GM12878 (cell line): ENCODE results near the gene GRIK2. TPM values are rescaled to one million over a fixed set of nuclear protein-coding genes. Genes with fewer than 3 reads are reported as not detected.

ENCODE experiments used
- ATAC-seq: fragments of 200-7000 bp; cut with Tn5 transposase; 3 replicates; pipeline ENCODE4 v1.9.1; 2020; ENCODE audit warnings: mild to moderate bottlenecking, moderate library complexity
- BruUV-seq: library from RNA; stranded (reverse); fragments of 400-500 nt; replicated peaks from 2 replicates; lab custom pipeline; 2021; lab: Mats Ljungman, UMichigan
- CTCF ChIA-PET: fragments of 300-600 bp; sonication (Branson Sonifier 250); formaldehyde crosslinking; extraction: SDS; loops from one replicate; lab custom pipeline; 2021; ENCODE audit warnings: inconsistent platforms; lab: Yijun Ruan, JAX
- POLR2A ChIA-PET: fragments of 350-600 bp; formaldehyde crosslinking; extraction: SDS; loops from one replicate; lab custom pipeline; 2021; ENCODE audit warnings: inconsistent platforms; lab: Charles Lee
- RAD21 ChIA-PET: fragments of 300-600 bp; sonication (Branson Sonifier 250); formaldehyde crosslinking; loops from one replicate; lab custom pipeline; 2023; ENCODE audit warnings: antibody characterized with exemption; ENCODE audit not compliant: unreplicated experiment; lab: Charles Lee
- SMC1A ChIA-PET: fragments of 300-600 bp; sonication (Branson Sonifier 250); formaldehyde crosslinking; loops from one replicate; lab custom pipeline; 2023; ENCODE audit not compliant: unreplicated experiment, uncharacterized antibody; lab: Charles Lee
- DNase-seq: peaks from one replicate; pipeline ENCODE4 v3.0.0-alpha.2; 2011; ENCODE audit warnings: low read depth, low spot score
- FAIRE-seq: peaks from 3 replicates; lab custom pipeline; 2011; peaks lifted over from hg19 to GRCh38; lab: Jason Lieb, UNC
- H2AFZ ChIP-seq: 2 replicates; pipeline ENCODE4 v1.6.0; 2011; ENCODE audit warnings: low read depth, low read length, control low read depth; ENCODE audit not compliant: control insufficient read depth
- H3K27ac ChIP-seq: 2 replicates; pipeline ENCODE4 v1.5.1; 2011; ENCODE audit warnings: control low read depth; ENCODE audit not compliant: control insufficient read depth, insufficient read depth
- H3K27me3 ChIP-seq, 2 experiments: replicated peaks in 1 of 2; 2 replicates each; pipeline versions ENCODE4 v1.6.0 to v1.6.1; 2011; ENCODE audit warnings: low read length in 1 of 2; ENCODE audit not compliant: control insufficient read depth in 2 of 2, insufficient read depth in 2 of 2
- H3K36me3 ChIP-seq, 2 experiments: 2 replicates each; pipeline ENCODE4 v1.5.1; 2011; ENCODE audit warnings: low read length in 1 of 2; ENCODE audit not compliant: control insufficient read depth in 2 of 2, insufficient read depth in 2 of 2
- H3K4me1 ChIP-seq: 2 replicates; pipeline ENCODE4 v1.6.1; 2011; ENCODE audit warnings: mild to moderate bottlenecking, low read length, moderate library complexity, mixed read lengths; ENCODE audit not compliant: control insufficient read depth, insufficient read depth
- H3K4me2 ChIP-seq: 2 replicates; pipeline ENCODE4 v1.6.0; 2011; ENCODE audit warnings: control low read depth; ENCODE audit not compliant: control insufficient read depth, insufficient read depth
- H3K4me3 ChIP-seq: fragments of 200-600 bp; sonication (generic); 2 replicates; pipeline ENCODE4 v1.5.1; 2016
- H3K79me2 ChIP-seq: 2 replicates; pipeline ENCODE4 v1.6.0; 2011; ENCODE audit warnings: low read length; ENCODE audit not compliant: control insufficient read depth, insufficient read depth
- H3K9ac ChIP-seq: 2 replicates; pipeline ENCODE4 v1.8.0; 2011; ENCODE audit warnings: low read length, control low read depth, mixed read lengths; ENCODE audit not compliant: control insufficient read depth, insufficient read depth
- H3K9me3 ChIP-seq: replicated peaks from 3 replicates; pipeline ENCODE4 v1.5.1; 2011; ENCODE audit warnings: mild to moderate bottlenecking, low read length; ENCODE audit not compliant: control insufficient read depth, insufficient read depth
- H4K20me1 ChIP-seq: 2 replicates; pipeline ENCODE4 v1.6.0; 2011; ENCODE audit not compliant: control insufficient read depth, insufficient read depth
- ATF2 ChIP-seq: IDR thresholded peaks from 2 replicates; pipeline ENCODE4 v1.6.1; 2012; ENCODE audit warnings: low read length, inconsistent platforms
- CUX1 ChIP-seq: IDR thresholded peaks from 2 replicates; pipeline ENCODE4 v1.6.1; 2012; ENCODE audit warnings: improper control_type of control experiment, low read depth, low read length; ENCODE audit not compliant: insufficient replicate concordance
- HDAC2 ChIP-seq: fragments of 200-600 bp; sonication (generic); IDR thresholded peaks from 2 replicates; pipeline ENCODE4 v1.6.1; 2017
- POLR2AphosphoS2 ChIP-seq: IDR thresholded peaks from 2 replicates; pipeline ENCODE4 v1.6.1; 2011; ENCODE audit warnings: low read depth, mild to moderate bottlenecking, low read length, improper control_type of control experiment, moderate library complexity
- RELA ChIP-seq: fragments of 450-650 bp; IDR thresholded peaks from 2 replicates; pipeline ENCODE4 v1.8.0; 2014; ENCODE audit warnings: borderline replicate concordance; ENCODE audit not compliant: partially characterized antibody
- YY1 ChIP-seq: IDR thresholded peaks from 2 replicates; pipeline ENCODE4 v1.6.1; 2011; ENCODE audit warnings: low read depth, mild to moderate bottlenecking, low read length
- ZBTB33 ChIP-seq: fragments of 450-650 bp; IDR thresholded peaks from 2 replicates; pipeline ENCODE4 v1.6.1; 2017; ENCODE audit warnings: mild to moderate bottlenecking
- ZBTB40 ChIP-seq: fragments of 450-650 bp; IDR thresholded peaks from 2 replicates; pipeline ENCODE4 v1.6.1; 2016; ENCODE audit warnings: mild to moderate bottlenecking, moderate library complexity, borderline replicate concordance
- WGBS: methylation state at CpG from one replicate; pipeline ENCODE4 v1.1.6; 2016; ENCODE audit warnings: low lambda C conversion rate; ENCODE audit not compliant: insufficient replicate concordance, insufficient coverage; ENCODE audit errors: missing lambda C conversion rate; 5-methylcytosine and 5-hydroxymethylcytosine counted together
- in situ Hi-C: fragments of 300-500 bp; cut with MboI; formaldehyde crosslinking; loops from 9 replicates; pipeline ENCODE4 v1.14.3; 2018; ENCODE audit warnings: mixed read lengths
- intact Hi-C: fragments of 100-400 bp; cut with micrococcal nuclease; formaldehyde crosslinking; loops from one replicate; pipeline ENCODE4 v1.14.2; 2022; ENCODE audit not compliant: unreplicated experiment
- polyA plus RNA-seq, 11 experiments: library from polyadenylated mRNA; depleted of rRNA in 4 of 11; unstranded in 6 of 11; stranded (reverse) in 5 of 11; fragments of >200 nt; fragmentation: Nextera tagmentation in 4 of 11; fragmentation: Illumina TruSeq in 1 of 11; extraction: Ambion mirVana in 4 of 11; extraction: Trizol in 1 of 11; gene quantifications; 1 replicate in 1 of 11; 2 replicates in 10 of 11; pipeline versions ENCODE4 v1.2.1 to v1.2.3, GENCODE V29; 2011 to 2016; ENCODE audit warnings: inconsistent platforms in 2 of 11, missing spikeins in 2 of 11, low read depth in 1 of 11
- total RNA-seq, 4 experiments: library from RNA; depleted of rRNA in 3 of 4; stranded (reverse); fragments of >200 nt in 3 of 4; fragmentation: Illumina TruSeq in 1 of 4; extraction: Trizol in 1 of 4; gene quantifications; 2 replicates each; pipeline versions ENCODE4 v1.2.1 to v1.2.3, GENCODE V29; 2013 to 2021

The GRIK2 gene
- total and polyA plus RNA-seq, 10 of the 15 experiments (the other 5 are each of a cell fraction or from before 2014, with no cell fraction given), result not detected

- intact Hi-C loops, result no loop called here
- no TSS peak for BruUV-seq
These were observed 41.2 kb upstream of the GRIK2 start for GRCh38 chr6:101352316-101352715.

More at GRCh38 chr6:101352316-101352715, 41.2 kb upstream of the GRIK2 start:
- in situ Hi-C loops, result no loop called here
- Histone ChIP-seq H3K27me3 (no peaks in the 10 kb centered on the region), H3K36me3 (no peaks in the 10 kb centered on the region), H3K4me1 (no peaks in the 10 kb centered on the region), H4K20me1 (no peaks in the 10 kb centered on the region), H3K4me2 (no peak overlapping the region), H3K9ac (no peak overlapping the region), H3K4me3 (no peak overlapping the region), H2AFZ (no peak overlapping the region), H3K79me2 (no peaks in the 10 kb centered on the region), H3K9me3 (no peaks in the 10 kb centered on the region), H3K27ac (no peak overlapping the region)
- DNase-seq (no peak), ATAC-seq (no peak), FAIRE-seq (no peak)
- TF ChIP-seq ATF2, result no peak
- TF ChIP-seq CUX1, result no peak
- TF ChIP-seq YY1, result no peak
- no peak for TF ChIP-seq ZBTB33
- no peak for TF ChIP-seq RELA
- no peak for TF ChIP-seq HDAC2
- TF ChIP-seq POLR2AphosphoS2, result no peak
- no peak for TF ChIP-seq ZBTB40
- POLR2A ChIA-PET, result no interaction called here
- RAD21 ChIA-PET, result no interaction called here
- WGBS, result 8% methylated on average over 4 of the region's 4 CpGs
- SMC1A ChIA-PET, result interaction anchor here (1.1 to 1.4 kb wide), 2 partner anchors 10 to 25 kb away, joined by 3 to 4 read pairs; no protein-coding TSS in a partner anchor
- CTCF ChIA-PET, result interaction anchor here (0.6 kb wide), 1 partner anchor 639 kb away, joined by 6 read pairs; no protein-coding TSS in a partner anchor
